Parathyroid adenoma (tissue), 2 donors: ENCODE measurements around the gene ORM1.

Source experiments
- H2AFZ ChIP-seq: fragments of 300-600 bp; sonication (generic); one replicate; pipeline ENCODE4 v1.7.0; 2017; ENCODE audit warnings: antibody characterized with exemption, mild to moderate bottlenecking
- H3K27ac ChIP-seq: fragments of 300-600 bp; sonication (generic); one replicate; pipeline ENCODE4 v1.7.0; 2017
- H3K27me3 ChIP-seq: fragments of 300-600 bp; sonication (generic); one replicate; pipeline ENCODE4 v1.7.0; 2017; ENCODE audit warnings: low read length; ENCODE audit not compliant: control insufficient read depth, insufficient read depth
- H3K36me3 ChIP-seq: fragments of 300-600 bp; sonication (generic); one replicate; pipeline ENCODE4 v1.7.0; 2017; ENCODE audit warnings: low read length; ENCODE audit not compliant: control insufficient read depth, insufficient read depth
- H3K4me1 ChIP-seq: fragments of 300-600 bp; sonication (generic); one replicate; pipeline ENCODE4 v1.7.0; 2017; ENCODE audit warnings: control low read depth
- H3K4me2 ChIP-seq: fragments of 300-600 bp; sonication (generic); one replicate; pipeline ENCODE4 v1.7.0; 2017; ENCODE audit warnings: low read length
- H3K4me3 ChIP-seq: fragments of 300-600 bp; sonication (generic); one replicate; pipeline ENCODE4 v1.7.0; 2017; ENCODE audit warnings: low read depth, low read length
- H3K79me2 ChIP-seq: fragments of 300-600 bp; sonication (generic); one replicate; pipeline ENCODE4 v1.7.0; 2017; ENCODE audit warnings: control low read depth
- H3K9ac ChIP-seq: fragments of 300-600 bp; sonication (generic); one replicate; pipeline ENCODE4 v1.7.0; 2017; ENCODE audit warnings: mild to moderate bottlenecking
- H3K9me3 ChIP-seq: fragments of 300-600 bp; sonication (generic); one replicate; pipeline ENCODE4 v1.7.0; 2017; ENCODE audit warnings: low read length; ENCODE audit not compliant: control insufficient read depth
- CTCF ChIP-seq: fragments of 300-600 bp; sonication (generic); IDR thresholded peaks from one replicate; pipeline ENCODE4 v1.7.0; 2017; ENCODE audit warnings: antibody characterized with exemption, mild to moderate bottlenecking
- donor health status: primary hyperparathyroidism.

Gene ORM1

GRCh38 chr9:114348261-114348905 lies 25.5 kb downstream of the ORM1 start:
- H3K9ac ChIP-seq: no peak overlapping the region

GRCh38 chr9:114348906-114349482 lies 26.1 kb downstream of the ORM1 start:
- H3K27me3 ChIP-seq: no peaks in the 10 kb centered on the region
- no peak overlapping the region for H3K4me3 ChIP-seq
- H3K9me3 ChIP-seq: no peaks in the 10 kb centered on the region
- no peak overlapping the region for H3K9ac ChIP-seq
- no peak overlapping the region for H3K27ac ChIP-seq
- no peaks in the 10 kb centered on the region for H3K79me2 ChIP-seq
- no peak overlapping the region for H3K4me2 ChIP-seq
- no peak overlapping the region for H2AFZ ChIP-seq
- no peak for TF ChIP-seq CTCF
- H3K4me1 ChIP-seq: no peaks in the 10 kb centered on the region
- H3K36me3 ChIP-seq: no peaks in the 10 kb centered on the region

More at GRCh38 chr9:114348261-114348905, 25.5 kb downstream of the ORM1 start:
- Histone ChIP-seq H3K27ac (no peak overlapping the region), H3K4me3 (no peak overlapping the region), H3K79me2 (no peaks in the 10 kb centered on the region), H3K36me3 (no peaks in the 10 kb centered on the region), H3K27me3 (no peaks in the 10 kb centered on the region), H3K9me3 (no peaks in the 10 kb centered on the region), H3K4me2 (no peak overlapping the region), H2AFZ (no peak overlapping the region), H3K4me1 (no peaks in the 10 kb centered on the region)
- no peak for TF ChIP-seq CTCF

GRCh38 chr9:114349713-114350480 lies 27.0 kb downstream of the ORM1 start:
- TF ChIP-seq CTCF: no peak
- Histone ChIP-seq H3K27ac (no peak overlapping the region), H3K36me3 (no peaks in the 10 kb centered on the region)

GRCh38 chr9:114350636-114351401 lies 27.9 kb downstream of the ORM1 start:
- Histone ChIP-seq H3K9me3 (no peaks in the 10 kb centered on the region), H3K27ac (no peak overlapping the region), H3K27me3 (no peaks in the 10 kb centered on the region), H2AFZ (no peak overlapping the region), H3K4me3 (no peak overlapping the region), H3K79me2 (no peaks in the 10 kb centered on the region), H3K36me3 (no peaks in the 10 kb centered on the region), H3K4me2 (no peak overlapping the region), H3K4me1 (no peaks in the 10 kb centered on the region), H3K9ac (no peak overlapping the region)
- no peak for TF ChIP-seq CTCF

More at GRCh38 chr9:114349713-114350480, 27.0 kb downstream of the ORM1 start:
- Histone ChIP-seq H3K9me3 (no peaks in the 10 kb centered on the region), H3K4me1 (no peaks in the 10 kb centered on the region), H2AFZ (no peak overlapping the region), H3K9ac (no peak overlapping the region), H3K4me3 (no peak overlapping the region), H3K79me2 (no peaks in the 10 kb centered on the region), H3K27me3 (no peaks in the 10 kb centered on the region), H3K4me2 (no peak overlapping the region)
